Loucy (cell line): ENCODE data around the gene NPTN.

ENCODE experiments used
- CTCF ChIP-seq: fragments of 200-600 bp; sonication (generic); conservative IDR thresholded peaks from 2 replicates; pipeline ENCODE4 v1.5.1; 2014; ENCODE audit warnings: mild to moderate bottlenecking, antibody characterized with exemption, low read length
- EZH2phosphoT487 ChIP-seq: fragments of 200-600 bp; IDR thresholded peaks from 2 replicates; pipeline ENCODE4 v1.6.1; 2018; ENCODE audit warnings: antibody characterized with exemption, mild to moderate bottlenecking, moderate library complexity, borderline replicate concordance

- TF ChIP-seq CTCF (no peak), EZH2phosphoT487 (no peak)
Measured at GRCh38 chr15:73633111-73633990, at the start of gene NPTN.
